ENCODE measurements around the gene C3.

Gene C3

DNA sequence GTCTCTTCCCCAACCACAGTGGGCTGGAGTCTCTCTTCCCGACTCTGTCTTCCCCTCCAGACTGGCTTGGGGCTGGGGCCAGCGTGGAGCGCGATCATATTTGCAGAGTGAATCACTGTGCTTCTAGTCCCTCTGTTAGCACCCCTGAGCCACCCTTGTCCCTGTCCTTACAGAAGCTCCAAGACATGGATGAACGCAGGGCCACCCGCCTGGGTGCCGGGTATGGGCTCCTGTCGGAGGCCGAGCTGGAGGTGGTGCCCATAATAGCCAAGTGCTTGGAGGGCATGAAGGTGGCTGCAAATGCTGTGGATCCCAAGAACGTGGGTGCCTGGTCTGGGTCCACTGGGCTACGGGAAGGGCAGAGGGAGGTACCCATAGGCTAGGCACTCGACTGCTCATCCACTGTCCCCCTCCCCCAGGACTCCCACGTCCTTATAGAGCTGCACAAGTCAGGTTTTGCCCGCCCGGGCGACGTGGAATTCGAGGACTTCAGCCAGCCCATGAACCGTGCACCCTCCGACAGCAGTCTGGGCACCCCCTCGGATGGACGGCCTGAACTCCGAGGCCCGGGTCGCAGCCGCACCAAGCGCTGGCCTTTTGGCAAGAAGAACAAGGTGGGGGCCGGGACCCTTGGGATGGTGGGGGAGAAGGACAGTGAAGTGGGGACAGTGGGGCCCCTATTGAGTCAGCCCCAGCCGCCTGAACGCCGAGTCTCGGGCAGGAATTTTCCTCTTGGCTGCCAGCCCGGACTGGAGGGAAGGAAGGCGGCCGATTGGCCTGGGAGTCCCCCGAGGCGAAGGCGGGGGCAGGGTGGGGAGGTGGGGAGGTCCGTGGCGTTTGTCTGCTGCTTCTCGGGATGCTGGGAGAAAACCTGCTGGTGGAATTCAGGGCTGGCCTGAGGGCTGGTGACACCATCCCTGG, 24.2 kb upstream of the C3 start:
- DNase-seq (ENCODE audit: low read depth in 2 of 2): peak in 1 of 2 experiments; percentile 34

DNA sequence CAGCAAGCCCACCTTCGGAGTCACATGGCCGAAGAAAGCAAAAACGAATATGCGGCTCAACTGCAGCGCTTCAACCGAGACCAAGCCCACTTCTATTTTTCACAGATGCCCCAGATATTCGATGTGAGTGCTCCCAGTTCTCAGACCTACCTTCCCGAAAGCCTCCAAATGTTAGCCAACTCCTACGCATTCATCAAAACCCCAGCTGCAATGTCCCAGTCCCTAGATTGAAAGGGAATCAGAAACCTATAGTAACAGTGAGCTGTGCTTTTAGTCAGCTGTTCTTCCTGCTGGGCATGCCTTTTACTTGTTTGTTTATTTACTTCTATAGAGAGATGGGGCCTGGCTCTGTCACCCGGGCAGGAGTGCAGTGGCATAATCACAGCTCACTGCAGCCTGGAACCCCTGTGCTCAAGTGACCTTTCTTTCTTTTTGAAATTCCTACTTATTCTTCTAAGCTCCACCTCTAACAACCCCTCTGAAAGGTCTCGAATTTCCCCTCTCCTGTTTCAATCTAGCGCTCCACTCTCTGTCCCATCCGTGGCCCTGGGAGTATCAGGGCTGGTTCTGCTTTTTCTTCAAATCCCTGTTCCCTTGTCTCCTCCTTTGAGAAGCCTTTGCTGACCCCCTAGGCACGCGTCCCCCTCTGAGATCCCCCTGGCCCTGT, 23.4 kb upstream of the C3 start:
- DNase-seq (ENCODE audit: low read depth in 2 of 2): no peak

DNA sequence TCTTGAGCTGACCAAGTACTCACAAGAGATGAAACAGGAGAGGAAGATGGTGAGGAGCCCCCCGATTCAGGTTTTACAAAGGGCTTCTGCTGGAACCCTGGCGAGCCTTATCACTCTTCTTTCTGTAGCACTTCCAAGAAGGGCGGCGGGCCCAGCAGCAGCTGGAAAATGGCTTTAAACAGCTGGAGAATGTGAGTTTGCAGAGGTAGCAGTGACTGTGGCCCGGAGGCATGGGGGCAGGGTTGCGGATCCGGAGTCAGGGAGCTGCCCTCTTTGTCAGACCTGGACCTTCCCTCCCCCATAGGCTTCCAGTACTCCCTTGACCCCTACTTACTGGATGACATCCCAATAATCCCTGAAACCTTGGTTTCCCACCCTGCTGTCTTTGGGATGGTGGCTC, 22.6 kb upstream of the C3 start:
- no peak for DNase-seq (ENCODE audit: low read depth in 2 of 2)

DNA sequence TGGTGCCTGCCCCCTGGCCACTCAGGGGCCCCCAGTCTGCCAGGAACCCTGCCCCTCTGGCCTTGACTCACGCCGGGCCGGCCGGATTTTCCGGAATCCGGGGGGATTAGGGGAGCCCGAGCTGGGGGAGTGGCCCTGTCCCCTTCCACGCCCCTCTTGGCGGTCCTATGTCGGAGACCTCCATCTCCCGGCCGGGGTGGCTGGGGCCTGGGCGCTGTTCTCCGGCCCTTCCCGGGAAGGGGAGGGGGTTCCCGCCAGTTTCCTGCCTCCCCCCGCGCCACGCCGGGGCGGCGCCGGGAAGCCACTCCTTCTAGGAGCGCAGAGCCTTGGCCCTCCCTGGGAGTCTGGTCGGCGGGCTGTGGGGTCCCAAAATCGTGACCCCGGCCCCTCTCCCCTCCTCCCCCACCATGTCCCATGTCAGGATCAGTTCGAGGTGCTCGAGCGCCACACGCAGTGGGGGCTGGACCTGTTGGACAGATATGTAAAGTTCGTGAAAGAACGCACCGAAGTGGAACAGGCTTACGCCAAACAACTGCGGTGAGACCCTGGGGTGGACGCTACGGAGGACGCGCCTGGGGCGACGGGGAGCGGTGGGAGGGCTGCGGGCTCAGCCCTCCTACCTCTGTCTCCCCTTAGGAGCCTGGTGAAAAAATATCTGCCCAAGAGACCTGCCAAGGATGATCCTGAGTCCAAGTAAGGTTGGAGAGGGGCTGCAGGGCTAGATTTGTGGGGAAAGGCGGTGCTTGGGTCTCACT, 20.3 kb upstream of the C3 start:
- DNase-seq (ENCODE audit: low read depth in 2 of 2): no peak

DNA sequence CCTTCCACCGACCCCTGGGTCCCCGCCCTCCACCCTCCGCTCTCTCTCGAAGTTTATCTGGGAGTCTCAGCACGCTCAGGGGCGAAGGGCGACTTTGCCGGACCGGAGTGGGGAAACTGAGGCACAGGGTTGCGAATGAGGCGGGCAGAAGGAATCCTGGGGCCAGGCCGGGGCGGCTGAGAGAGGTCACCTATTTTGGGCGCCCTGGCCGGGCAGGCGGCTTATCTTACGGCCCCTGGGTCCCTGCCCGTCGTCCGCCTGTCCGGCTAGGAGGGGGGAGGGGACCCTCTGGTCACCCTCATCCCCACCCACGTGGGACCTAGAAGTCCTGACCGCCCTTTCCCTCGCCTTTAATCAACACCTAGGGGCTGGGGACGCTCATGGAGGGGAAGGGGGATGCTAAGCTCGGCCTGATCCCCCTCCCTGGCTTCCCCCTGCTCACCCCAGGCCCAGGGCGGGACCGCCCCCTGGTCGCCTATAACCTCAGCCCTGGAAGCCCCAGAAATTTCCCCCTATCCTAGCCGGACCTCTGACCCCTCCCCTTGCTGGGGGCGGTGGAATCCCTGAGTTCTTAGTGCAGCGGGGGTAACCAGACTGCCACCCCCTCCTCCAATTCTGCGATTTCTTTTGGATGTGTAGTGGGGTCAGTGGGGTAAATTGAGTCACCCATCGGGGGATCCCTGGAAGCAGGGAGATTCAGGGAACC, 19.6 kb upstream of the C3 start:
- DNase-seq (ENCODE audit: low read depth in 2 of 2): no peak

DNA sequence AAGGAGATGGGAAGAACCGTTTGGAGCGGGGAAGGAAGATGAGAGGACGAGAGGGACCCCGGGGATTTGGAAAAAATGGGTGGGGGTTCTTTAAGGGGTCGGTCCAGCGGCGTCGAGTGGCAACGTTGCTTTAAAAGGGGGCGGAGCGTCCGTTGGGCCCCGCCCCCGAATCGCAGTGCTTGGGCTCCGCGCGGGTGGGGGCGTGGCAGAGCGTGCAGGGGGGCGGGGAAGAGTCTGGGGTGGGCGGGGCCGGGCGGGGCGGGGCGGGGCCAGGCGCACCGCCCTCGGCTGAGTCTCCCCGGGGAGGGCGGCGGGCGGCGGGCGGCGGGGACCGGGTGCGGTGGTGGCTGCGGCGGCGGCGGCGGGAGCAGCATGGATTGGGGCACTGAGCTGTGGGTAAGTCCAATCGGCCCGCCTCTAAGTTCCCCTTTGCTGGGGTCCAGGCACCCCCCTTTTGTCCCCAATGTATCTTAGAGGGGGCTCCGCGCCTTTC, 19.0 kb upstream of the C3 start, which contains the start of gene TRIP10:
Gene TRIP10 (plus strand): TSS at position 291 of the 493 bp plus-strand sequence. CDS start 82 bp downstream, at position 373.
- DNase-seq (ENCODE audit: low read depth in 2 of 2): peak; percentile 62 to 67

DNA sequence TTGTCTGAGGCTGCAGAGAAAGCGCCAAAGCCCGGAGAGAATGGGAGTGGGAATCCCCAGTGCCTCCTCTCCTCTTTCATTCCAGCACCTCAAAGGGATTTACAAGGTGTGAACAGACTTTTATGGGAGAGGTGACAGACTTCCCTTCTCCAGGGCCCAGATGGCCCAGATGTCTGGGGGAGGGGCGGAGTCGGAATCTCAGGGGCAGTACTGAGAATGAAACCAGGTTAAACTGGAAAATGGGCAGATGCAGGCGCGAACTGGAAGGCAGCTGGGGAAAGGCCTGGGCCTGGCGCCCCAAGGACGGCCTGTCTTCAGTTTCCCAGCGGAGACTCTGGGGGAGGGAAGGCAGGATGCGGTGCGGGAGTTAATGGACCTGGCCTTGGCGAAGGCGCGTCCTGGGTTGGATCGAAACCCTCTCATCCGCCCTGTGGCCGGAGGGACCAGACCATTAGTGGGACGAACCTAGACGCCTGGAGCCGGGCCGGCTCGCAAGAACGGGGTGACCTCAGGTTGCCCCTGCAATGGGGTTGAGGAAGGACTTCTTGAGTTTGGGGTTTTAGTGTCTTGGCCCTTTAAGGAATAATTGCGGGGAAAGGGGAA, 18.4 kb upstream of the C3 start:
- no peak for DNase-seq (ENCODE audit: low read depth in 2 of 2)

DNA sequence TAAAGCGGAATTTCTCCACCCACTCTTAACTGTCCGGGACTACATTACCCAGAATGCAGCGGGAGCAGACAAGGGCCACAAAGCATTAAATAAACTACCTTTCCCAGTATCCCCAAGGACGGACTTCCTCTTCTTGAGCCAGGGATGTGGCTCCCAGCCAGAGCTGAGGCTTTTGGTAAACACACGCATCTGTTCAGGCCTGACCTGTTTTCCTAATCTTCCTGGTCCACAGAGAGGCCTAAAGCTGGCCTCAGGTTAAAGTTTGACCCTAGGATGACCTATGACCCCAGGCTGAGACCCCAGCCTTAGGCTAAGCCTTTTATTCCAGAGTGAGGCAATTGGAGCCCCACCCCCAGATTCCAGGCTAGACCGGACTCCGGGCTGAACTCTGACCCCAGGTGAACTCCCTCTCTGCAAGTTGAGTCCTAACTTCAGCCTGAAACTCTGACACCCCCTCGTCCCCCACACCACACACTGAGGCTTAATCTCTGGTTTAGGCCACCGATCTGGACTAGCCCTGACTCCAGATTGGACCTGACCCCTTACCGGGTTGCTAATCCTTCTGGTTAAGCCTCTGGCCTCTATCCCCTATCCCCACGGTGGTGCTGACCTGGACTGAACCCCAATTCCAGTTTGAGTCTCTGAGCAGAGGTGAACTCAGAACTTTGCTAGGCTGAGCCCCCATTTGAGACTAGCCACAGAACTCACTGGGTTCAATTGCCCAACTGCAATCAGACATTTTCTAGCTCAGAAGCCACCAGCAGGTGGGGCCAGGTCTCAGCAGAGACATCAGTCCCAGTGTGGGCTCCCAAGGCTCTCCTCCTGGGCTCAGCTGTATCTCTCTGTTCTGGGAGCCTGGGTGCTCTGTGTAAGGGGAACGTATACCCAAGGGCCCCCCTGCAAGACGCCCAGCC, 17.7 kb upstream of the C3 start:
- DNase-seq (ENCODE audit: low read depth in 2 of 2): peak; percentile 59 to 67

DNA sequence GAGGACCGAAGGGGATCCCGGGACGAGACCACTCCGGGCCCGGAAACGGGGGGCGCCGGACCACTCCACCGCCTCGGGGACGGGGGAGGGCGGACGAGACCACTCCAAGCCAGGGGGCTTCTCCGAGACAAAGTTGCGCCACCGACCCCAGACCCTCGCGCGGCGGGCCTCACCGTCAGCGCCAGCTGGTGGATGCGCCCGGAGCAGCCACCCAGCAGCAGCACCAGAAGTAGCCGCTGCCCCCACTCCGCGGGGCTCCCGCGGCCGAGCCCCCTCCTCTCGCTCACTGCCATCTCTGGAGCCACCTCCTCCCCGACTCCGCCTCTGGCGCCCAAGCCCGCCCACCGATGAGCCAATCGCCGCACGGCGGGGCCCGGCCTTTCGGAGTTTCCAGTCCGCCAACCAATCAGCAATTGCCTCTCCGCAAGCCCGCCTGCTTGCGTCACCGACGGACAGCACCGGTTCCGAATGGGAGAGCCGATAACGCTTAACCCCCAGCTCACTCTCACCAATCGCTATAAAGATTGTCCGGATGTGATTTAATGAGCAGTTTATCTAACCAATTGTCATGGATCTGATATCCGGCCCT, 16.9 kb upstream of the C3 start, which contains the start of gene GPR108:
Gene GPR108 (minus strand): TSS at position 297 of the 589 bp plus-strand sequence. CDS start 4 bp downstream, at position 293.
- peak; percentile 100 for DNase-seq (ENCODE audit: low read depth in 2 of 2)

DNA sequence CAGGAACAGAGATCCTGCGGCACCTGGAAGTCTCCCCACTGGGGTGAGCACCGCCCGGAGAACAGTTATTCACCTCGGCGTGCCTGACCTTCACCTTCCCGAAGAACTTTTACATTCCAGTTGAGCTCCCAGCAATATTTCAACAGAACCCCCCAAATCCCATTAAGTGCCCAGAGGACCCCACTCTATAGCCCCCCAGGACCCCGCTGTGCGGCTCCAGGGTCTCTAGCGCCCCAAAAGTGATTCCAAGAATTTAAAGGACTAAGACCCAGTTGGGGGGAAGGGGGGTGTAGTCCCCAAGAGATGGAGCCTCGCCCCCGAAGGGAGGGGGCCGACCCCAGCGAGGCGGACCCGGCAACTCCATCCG, 16.4 kb upstream of the C3 start:
- no peak for DNase-seq (ENCODE audit: low read depth in 2 of 2)

DNA sequence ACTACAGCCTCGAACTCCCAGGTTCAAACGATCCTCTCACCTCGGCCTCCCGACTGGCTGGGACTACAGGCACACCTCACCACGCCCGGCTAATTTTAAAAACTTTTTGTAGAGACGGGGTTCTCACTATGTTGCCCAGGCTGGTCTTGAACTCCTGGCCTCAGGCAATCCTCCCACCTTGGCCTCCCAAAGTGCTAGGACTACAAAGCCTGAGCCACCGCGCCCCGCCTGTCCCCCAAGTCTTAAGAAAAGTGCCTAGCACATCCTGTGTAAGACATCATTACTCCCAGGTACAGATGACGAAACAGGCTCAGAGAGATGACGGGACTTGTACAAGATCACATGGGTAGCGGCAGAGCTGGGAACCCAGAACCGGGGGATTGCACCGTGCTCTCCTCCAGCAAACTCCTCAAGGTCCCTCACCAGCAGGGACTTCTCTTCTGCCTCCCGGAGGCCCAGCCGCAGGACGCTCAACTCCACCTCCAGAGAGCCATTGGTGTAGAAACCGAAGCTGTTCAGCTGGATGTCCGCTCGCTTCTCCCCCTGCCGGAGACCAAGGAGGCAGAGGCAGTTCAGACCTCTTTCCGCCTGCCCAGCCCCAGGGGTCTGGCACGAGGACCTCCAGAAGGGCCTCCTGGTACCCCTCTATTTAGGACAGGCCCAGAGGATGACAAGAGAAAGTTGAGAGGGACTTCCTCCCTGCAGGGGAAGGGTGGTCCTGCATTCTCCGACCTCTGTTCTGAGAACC, 15.9 kb upstream of the C3 start:
- DNase-seq (ENCODE audit: low read depth in 2 of 2): peak; percentile 47 to 62

DNA sequence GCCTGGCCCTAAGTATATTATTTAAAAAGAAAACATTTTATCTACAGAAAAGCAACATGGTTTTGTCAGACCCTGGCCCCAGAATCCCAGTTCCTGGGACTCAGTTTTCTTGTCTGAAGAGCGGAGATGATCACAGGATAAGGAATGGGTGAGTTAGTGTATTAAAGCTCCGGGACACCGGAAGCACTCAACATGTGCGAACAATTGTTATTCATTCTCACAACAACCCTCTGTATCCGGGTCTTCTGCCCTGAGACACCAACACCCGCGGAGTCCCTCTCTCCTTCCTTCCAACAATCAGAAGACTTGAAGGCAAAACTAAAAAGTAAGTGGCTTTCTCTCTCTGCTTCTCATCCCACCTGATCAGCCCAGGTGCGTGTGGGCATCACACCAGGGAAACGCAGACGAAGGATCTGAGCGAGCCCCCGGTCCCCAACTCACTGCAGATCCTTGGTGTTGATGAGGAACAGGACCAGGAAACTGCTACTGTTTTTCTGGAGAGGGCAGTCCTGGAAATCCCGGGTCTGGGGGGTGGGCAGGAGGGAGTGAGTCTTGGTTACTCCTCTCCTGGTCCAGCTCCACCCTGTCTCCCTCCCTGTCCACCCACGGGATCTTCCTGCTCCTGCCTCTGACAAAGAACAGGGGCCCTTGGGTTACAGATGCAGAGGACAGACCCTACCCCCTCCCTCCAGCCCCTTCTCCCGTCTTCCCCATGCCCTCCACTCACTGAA, 14.9 kb upstream of the C3 start:
- no peak for DNase-seq (ENCODE audit: low read depth in 2 of 2)

DNA sequence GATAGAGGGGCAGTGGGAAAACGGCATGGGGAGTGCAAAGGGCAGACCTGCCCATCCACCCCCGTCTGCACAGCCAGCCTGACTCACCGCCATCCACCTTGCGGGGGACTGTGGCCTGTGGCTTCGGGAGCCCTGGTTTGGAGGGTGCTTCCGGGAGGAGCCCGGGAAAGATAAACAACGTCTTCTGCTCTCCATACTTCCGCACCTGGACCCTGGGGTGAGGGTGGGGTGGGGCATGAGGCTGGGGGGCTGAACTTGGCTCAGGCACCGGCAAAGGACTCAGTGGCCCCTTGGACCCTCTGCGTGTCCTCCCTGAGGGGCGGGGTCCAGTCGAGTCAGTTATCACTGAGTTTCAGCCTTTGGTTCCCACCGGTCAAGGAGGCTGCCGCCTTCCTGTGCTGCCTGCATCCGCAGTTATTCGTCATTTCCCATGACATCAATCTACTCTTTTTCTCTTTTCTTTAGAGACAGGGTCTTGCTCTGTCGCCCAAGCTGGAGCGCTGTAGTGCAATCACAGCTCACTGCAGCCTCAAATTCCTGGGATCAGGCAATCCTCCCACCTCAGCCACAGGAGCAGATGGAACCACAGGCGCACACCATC, 13.7 kb upstream of the C3 start:
- no peak for DNase-seq (ENCODE audit: low read depth in 2 of 2)

DNA sequence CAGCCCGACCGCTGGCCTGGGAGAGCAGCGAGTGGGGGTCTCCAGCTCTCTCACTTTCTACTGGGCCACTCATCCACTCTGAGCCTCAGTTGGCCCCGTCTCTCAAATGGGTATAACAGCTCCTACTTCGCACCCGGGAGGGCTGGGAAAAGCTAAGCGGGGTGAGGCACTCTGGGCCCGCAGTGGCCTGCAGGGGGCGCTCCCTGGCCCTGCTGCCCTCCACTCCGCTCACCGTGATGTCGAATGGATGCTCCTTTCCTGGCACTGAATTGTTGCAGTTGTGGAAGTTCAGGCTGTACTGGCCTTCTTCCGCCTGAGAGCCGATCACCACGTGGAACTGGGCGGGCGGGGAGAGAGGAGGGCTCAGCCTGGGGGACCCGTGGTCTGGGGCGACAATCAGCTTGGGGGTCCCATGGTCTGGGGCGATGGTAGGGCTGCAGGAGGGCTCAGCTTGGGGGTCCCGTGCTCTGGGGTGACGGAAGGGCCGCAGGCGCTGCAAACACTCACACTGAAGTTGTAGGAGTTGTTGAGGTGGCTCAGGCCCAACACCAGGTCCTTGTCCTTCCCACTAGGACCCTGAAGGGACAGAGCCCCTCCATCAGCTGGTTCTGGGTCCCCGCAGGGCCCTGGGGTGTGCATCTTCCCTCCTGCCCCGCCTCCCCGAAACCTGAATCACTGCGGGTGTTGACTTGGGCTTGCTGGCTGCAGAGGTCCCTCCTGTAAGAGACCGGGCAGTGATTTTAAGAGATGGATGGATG, 13.1 kb upstream of the C3 start:
- DNase-seq (ENCODE audit: low read depth in 2 of 2): no peak

DNA sequence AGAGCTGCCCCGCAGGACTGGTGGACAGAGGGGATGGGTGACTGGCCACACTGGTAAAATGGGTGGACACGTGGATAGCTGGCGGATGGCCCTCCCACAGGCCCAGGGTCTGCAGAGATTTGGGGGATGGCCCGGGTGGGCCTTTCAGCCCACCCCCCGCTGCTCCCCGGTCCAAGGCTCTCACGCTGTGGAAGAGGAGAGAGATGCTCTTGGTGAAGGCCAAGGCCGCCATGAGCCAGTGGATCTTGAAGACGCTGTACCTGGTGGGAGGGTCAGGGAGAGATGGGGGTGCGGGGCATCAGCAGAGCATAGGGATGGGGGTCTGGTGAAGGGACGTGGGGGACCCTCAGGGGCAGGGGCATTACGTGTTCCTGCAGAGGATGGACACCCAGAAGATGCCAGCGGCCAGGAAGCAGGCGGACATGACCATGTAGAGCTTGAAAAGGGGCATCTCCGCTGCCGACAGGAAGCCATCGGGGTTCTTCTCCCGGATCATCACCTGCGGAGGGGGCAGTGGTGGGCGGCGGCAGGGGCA, 12.4 kb upstream of the C3 start:
- DNase-seq (ENCODE audit: low read depth in 2 of 2): no peak

DNA sequence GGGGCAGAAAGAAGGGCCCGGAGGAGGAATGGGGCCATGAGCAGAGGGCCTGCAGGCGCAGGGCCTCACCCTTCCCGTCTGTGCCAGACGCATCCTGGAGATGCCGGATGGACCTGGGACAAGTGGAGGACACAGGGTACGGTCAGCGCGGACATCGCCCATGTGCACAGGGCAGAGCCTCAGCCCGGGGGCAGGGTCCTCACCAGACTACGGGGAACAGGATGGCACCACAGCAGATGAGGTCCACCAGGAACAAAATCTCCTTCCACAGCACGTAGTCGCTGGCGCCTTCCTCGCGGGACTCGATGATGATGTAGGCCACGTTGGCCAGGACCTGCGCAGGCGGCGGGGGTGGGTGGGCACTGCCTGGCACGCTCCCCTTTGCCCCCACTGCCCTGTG, 11.4 kb upstream of the C3 start:
- DNase-seq (ENCODE audit: low read depth in 2 of 2): no peak

Data from fibroblast of skin of left biceps (primary cell).